ENCODE data around the gene SBF2.

DNA sequence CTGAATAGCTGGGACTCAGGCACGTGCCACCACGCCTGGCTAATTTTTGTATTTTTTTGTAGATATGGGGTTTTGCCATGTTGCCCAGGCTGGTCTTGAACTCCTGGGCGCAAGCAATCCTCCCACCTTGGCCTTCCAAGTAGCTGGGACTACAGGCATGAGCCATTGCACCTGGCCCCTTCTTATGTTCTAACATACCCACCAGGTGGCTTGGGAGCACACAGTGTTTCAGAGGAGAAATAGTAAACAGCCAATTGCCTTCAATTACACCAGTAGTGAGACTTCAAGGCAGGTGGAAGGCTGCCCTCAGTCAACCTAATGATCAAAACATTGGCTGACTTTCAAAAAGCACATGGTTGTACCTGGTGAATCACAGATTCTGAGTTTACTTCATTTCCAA, 462.9 kb downstream of the SBF2 start:
- no peak for TF ChIP-seq CTCF (IDR thresholded peaks at IDR 0.05; ENCODE audit: insufficient read depth, low read length, poor library complexity, severe bottlenecking)
- TF ChIP-seq EZH2phosphoT487 (conservative IDR thresholded peaks at IDR 0.05; ENCODE audit: low read length), result no peak

Data from SU-DHL-6 (cell line).